GM12878 (cell line): Measurements from ENCODE around the gene RSAD2. TPM values are rescaled to one million over a fixed set of nuclear protein-coding genes. Genes with fewer than 3 reads are reported as not detected.
A peak's percentile ranks its signal among the peaks of the same experiment; 100 is the strongest.

Source experiments
- ATAC-seq: fragments of 200-7000 bp; cut with Tn5 transposase; 3 replicates; pipeline ENCODE4 v1.9.1; 2020; ENCODE audit warnings: mild to moderate bottlenecking, moderate library complexity
- BruUV-seq: library from RNA; stranded (reverse); fragments of 400-500 nt; replicated peaks from 2 replicates; lab custom pipeline; 2021; lab: Mats Ljungman, UMichigan
- CTCF ChIA-PET: fragments of 300-600 bp; sonication (Branson Sonifier 250); formaldehyde crosslinking; extraction: SDS; loops from one replicate; lab custom pipeline; 2021; ENCODE audit warnings: inconsistent platforms; lab: Yijun Ruan, JAX
- POLR2A ChIA-PET: fragments of 350-600 bp; formaldehyde crosslinking; extraction: SDS; loops from one replicate; lab custom pipeline; 2021; ENCODE audit warnings: inconsistent platforms; lab: Charles Lee
- RAD21 ChIA-PET: fragments of 300-600 bp; sonication (Branson Sonifier 250); formaldehyde crosslinking; loops from one replicate; lab custom pipeline; 2023; ENCODE audit warnings: antibody characterized with exemption; ENCODE audit not compliant: unreplicated experiment; lab: Charles Lee
- SMC1A ChIA-PET: fragments of 300-600 bp; sonication (Branson Sonifier 250); formaldehyde crosslinking; loops from one replicate; lab custom pipeline; 2023; ENCODE audit not compliant: unreplicated experiment, uncharacterized antibody; lab: Charles Lee
- DNase-seq: peaks from one replicate; pipeline ENCODE4 v3.0.0-alpha.2; 2011; ENCODE audit warnings: low read depth, low spot score
- FAIRE-seq: peaks from 3 replicates; lab custom pipeline; 2011; peaks lifted over from hg19 to GRCh38; lab: Jason Lieb, UNC
- H2AFZ ChIP-seq: 2 replicates; pipeline ENCODE4 v1.6.0; 2011; ENCODE audit warnings: low read depth, low read length, control low read depth; ENCODE audit not compliant: control insufficient read depth
- H3K27ac ChIP-seq: 2 replicates; pipeline ENCODE4 v1.5.1; 2011; ENCODE audit warnings: control low read depth; ENCODE audit not compliant: control insufficient read depth, insufficient read depth
- H3K27me3 ChIP-seq, 2 experiments: replicated peaks in 1 of 2; 2 replicates each; pipeline versions ENCODE4 v1.6.0 to v1.6.1; 2011; ENCODE audit warnings: low read length in 1 of 2; ENCODE audit not compliant: control insufficient read depth in 2 of 2, insufficient read depth in 2 of 2
- H3K36me3 ChIP-seq, 2 experiments: 2 replicates each; pipeline ENCODE4 v1.5.1; 2011; ENCODE audit warnings: low read length in 1 of 2; ENCODE audit not compliant: control insufficient read depth in 2 of 2, insufficient read depth in 2 of 2
- H3K4me1 ChIP-seq: 2 replicates; pipeline ENCODE4 v1.6.1; 2011; ENCODE audit warnings: mild to moderate bottlenecking, low read length, moderate library complexity, mixed read lengths; ENCODE audit not compliant: control insufficient read depth, insufficient read depth
- H3K4me2 ChIP-seq: 2 replicates; pipeline ENCODE4 v1.6.0; 2011; ENCODE audit warnings: control low read depth; ENCODE audit not compliant: control insufficient read depth, insufficient read depth
- H3K4me3 ChIP-seq: fragments of 200-600 bp; sonication (generic); 2 replicates; pipeline ENCODE4 v1.5.1; 2016
- H3K79me2 ChIP-seq: 2 replicates; pipeline ENCODE4 v1.6.0; 2011; ENCODE audit warnings: low read length; ENCODE audit not compliant: control insufficient read depth, insufficient read depth
- H3K9ac ChIP-seq: 2 replicates; pipeline ENCODE4 v1.8.0; 2011; ENCODE audit warnings: low read length, control low read depth, mixed read lengths; ENCODE audit not compliant: control insufficient read depth, insufficient read depth
- H3K9me3 ChIP-seq: replicated peaks from 3 replicates; pipeline ENCODE4 v1.5.1; 2011; ENCODE audit warnings: mild to moderate bottlenecking, low read length; ENCODE audit not compliant: control insufficient read depth, insufficient read depth
- H4K20me1 ChIP-seq: 2 replicates; pipeline ENCODE4 v1.6.0; 2011; ENCODE audit not compliant: control insufficient read depth, insufficient read depth
- CHD4 ChIP-seq: fragments of 200-600 bp; sonication (generic); IDR thresholded peaks from 2 replicates; pipeline ENCODE4 v1.6.1; 2016; ENCODE audit warnings: mild to moderate bottlenecking
- FOXM1 ChIP-seq: IDR thresholded peaks from 2 replicates; pipeline ENCODE4 v1.6.1; 2012; ENCODE audit warnings: low read depth, mild to moderate bottlenecking, inconsistent platforms, low read length, moderate library complexity
- IKZF2 ChIP-seq, 2 experiments: fragments of 450-650 bp; IDR thresholded peaks; 2 replicates each; pipeline ENCODE4 v1.6.1; 2017; ENCODE audit warnings: mild to moderate bottlenecking in 2 of 2, moderate library complexity in 2 of 2
- NR2C1 ChIP-seq: fragments of 450-650 bp; IDR thresholded peaks from 2 replicates; pipeline ENCODE4 v1.6.1; 2017; ENCODE audit warnings: antibody characterized with exemption, mild to moderate bottlenecking, moderate library complexity
- WGBS: methylation state at CpG from one replicate; pipeline ENCODE4 v1.1.6; 2016; ENCODE audit warnings: low lambda C conversion rate; ENCODE audit not compliant: insufficient replicate concordance, insufficient coverage; ENCODE audit errors: missing lambda C conversion rate; 5-methylcytosine and 5-hydroxymethylcytosine counted together
- in situ Hi-C: fragments of 300-500 bp; cut with MboI; formaldehyde crosslinking; loops from 9 replicates; pipeline ENCODE4 v1.14.3; 2018; ENCODE audit warnings: mixed read lengths
- intact Hi-C: fragments of 100-400 bp; cut with micrococcal nuclease; formaldehyde crosslinking; loops from one replicate; pipeline ENCODE4 v1.14.2; 2022; ENCODE audit not compliant: unreplicated experiment
- polyA plus RNA-seq, 11 experiments: library from polyadenylated mRNA; depleted of rRNA in 4 of 11; unstranded in 6 of 11; stranded (reverse) in 5 of 11; fragments of >200 nt; fragmentation: Nextera tagmentation in 4 of 11; fragmentation: Illumina TruSeq in 1 of 11; extraction: Ambion mirVana in 4 of 11; extraction: Trizol in 1 of 11; gene quantifications; 1 replicate in 1 of 11; 2 replicates in 10 of 11; pipeline versions ENCODE4 v1.2.1 to v1.2.3, GENCODE V29; 2011 to 2016; ENCODE audit warnings: inconsistent platforms in 2 of 11, missing spikeins in 2 of 11, low read depth in 1 of 11
- total RNA-seq, 4 experiments: library from RNA; depleted of rRNA in 3 of 4; stranded (reverse); fragments of >200 nt in 3 of 4; fragmentation: Illumina TruSeq in 1 of 4; extraction: Trizol in 1 of 4; gene quantifications; 2 replicates each; pipeline versions ENCODE4 v1.2.1 to v1.2.3, GENCODE V29; 2013 to 2021
- TF ChIP-seq, protein P1 (sequence below): IDR thresholded peaks from 2 replicates; pipeline ENCODE4 v1.6.1; 2012; ENCODE audit warnings: low read depth, low read length, improper control_type of control experiment
- TF ChIP-seq, protein P2 (sequence below): IDR thresholded peaks from 2 replicates; pipeline ENCODE4 v1.6.1; 2012; ENCODE audit warnings: mild to moderate bottlenecking, low read depth, low read length
- TF ChIP-seq, protein P3 (sequence below): IDR thresholded peaks from 2 replicates; pipeline ENCODE4 v1.6.1; 2012; ENCODE audit warnings: low read length, inconsistent platforms
- TF ChIP-seq, protein P4 (sequence below): fragments of 450-650 bp; formaldehyde crosslinking; IDR thresholded peaks from 2 replicates; pipeline ENCODE4 v1.4.0; 2022; ENCODE audit warnings: mild to moderate bottlenecking, moderate library complexity
- TF ChIP-seq, protein P5 (sequence below): IDR thresholded peaks from 2 replicates; pipeline ENCODE4 v1.6.1; 2011; ENCODE audit warnings: borderline replicate concordance, low read depth, mild to moderate bottlenecking, moderate library complexity, low read length; ENCODE audit not compliant: insufficient read depth, poor library complexity, severe bottlenecking

The RSAD2 gene
- total and polyA plus RNA-seq, 10 of the 15 experiments (the other 5 are each of a cell fraction or from before 2014, with no cell fraction given): 0.24 to 0.90 (median 0.69) TPM

DNA sequence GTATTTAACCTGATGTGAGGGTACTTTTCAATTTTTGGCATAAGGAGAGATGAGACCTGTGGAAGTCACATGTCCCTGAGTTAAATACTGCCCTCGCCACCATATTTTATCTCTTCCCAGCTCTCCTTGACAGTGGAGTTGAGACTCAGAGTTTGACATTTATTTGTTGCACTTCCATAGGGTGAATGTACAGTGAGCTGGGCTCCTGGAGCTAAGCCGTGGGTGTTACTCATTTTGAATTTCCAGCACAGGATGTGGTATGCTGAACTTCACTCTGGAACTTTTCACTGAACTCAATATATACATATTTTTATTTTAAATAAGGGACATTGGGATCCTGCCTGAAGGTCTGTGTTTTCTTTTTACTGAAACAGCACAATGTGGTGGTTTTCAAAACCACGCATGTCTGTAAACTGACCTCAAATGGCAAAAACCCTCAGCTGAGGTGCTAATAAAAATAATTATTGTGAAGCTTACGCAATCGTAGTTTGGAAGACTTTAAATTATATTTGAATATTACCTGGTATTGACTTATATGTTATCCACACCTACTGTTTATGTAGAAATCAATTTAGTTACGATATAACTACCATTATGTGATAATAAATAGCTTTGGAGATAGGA, 51.7 kb downstream of the RSAD2 start (continued):
- TF ChIP-seq FOXM1: no peak
- TF ChIP-seq, all 136 proteins: peak for 0

DNA sequence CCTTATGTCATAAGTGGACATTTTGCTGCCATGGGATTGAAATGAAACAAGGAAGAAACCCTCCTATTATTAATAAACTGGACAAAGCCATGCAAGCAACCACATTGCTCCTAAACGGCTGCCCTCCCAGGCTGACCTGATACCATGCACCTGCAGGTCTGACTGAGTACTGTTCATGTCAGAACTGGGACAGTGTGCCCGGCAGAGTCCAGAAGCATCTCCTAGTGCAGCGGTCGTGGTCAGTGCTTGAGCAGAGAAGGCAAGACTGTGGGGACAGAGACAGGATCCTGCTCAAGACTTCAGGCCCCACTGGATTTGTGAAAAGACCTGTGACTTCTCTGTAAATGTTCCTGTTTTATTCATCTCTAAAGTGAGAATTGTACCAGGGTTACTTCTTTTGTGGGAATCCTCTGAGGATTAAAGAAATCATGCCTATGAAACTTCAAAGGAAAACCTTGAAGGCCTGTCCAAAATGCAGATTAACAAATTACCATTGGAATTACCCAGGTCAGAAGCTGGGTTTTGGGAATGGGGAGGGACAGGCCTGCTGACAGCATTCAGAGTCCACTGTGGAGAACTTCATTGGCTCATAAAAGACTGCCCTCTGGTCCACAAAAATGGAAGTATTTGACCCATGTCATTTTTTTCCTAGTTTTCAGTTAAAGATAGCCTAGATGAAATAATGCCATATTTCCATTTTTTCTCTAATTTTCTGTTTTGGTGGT, 53.5 kb downstream of the RSAD2 start:
- H3K4me2 ChIP-seq: no peak overlapping the region
- ATAC-seq (0 out of 3 replicates have a peak, but pooled peaks have one; percentile 30), FAIRE-seq (no peak), DNase-seq (no peak)
- H3K36me3 ChIP-seq: no peaks in the 10 kb centered on the region
- in situ Hi-C loops: no loop called here
- ChIA-PET SMC1A (interaction anchor here (2.2 to 2.3 kb wide), 2 partner anchors 9 to 11 kb away, joined by 11 read pairs; no protein-coding TSS in a partner anchor), POLR2A (no interaction called here), RAD21 (no interaction called here), CTCF (no interaction called here)
- H3K79me2 ChIP-seq: no peaks in the 10 kb centered on the region
- no peak overlapping the region for H3K9ac ChIP-seq
- BruUV-seq: no TSS peak
- no peaks in the 10 kb centered on the region for H3K27me3 ChIP-seq
- no peaks in the 10 kb centered on the region for H4K20me1 ChIP-seq
- H3K4me3 ChIP-seq: no peak overlapping the region
- WGBS: 83% methylated on average over 4 of the region's 4 CpGs
- H3K9me3 ChIP-seq: peaks cover 4% of the 10 kb centered on the region; the same call in 1 of the 3 replicates
- no peak overlapping the region for H3K27ac ChIP-seq
- intact Hi-C loops: no loop called here
- no peak overlapping the region for H2AFZ ChIP-seq
- peaks cover 9% of the 10 kb centered on the region; the same call in 1 of the 2 replicates for H3K4me1 ChIP-seq
- TF ChIP-seq, protein P1, sequence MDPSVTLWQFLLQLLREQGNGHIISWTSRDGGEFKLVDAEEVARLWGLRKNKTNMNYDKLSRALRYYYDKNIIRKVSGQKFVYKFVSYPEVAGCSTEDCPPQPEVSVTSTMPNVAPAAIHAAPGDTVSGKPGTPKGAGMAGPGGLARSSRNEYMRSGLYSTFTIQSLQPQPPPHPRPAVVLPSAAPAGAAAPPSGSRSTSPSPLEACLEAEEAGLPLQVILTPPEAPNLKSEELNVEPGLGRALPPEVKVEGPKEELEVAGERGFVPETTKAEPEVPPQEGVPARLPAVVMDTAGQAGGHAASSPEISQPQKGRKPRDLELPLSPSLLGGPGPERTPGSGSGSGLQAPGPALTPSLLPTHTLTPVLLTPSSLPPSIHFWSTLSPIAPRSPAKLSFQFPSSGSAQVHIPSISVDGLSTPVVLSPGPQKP: no peak
- TF ChIP-seq CHD4 (no peak), NR2C1 (no peak), IKZF2 (IDR thresholded peaks at IDR 0.05) (no peak)
- TF ChIP-seq, protein P2, sequence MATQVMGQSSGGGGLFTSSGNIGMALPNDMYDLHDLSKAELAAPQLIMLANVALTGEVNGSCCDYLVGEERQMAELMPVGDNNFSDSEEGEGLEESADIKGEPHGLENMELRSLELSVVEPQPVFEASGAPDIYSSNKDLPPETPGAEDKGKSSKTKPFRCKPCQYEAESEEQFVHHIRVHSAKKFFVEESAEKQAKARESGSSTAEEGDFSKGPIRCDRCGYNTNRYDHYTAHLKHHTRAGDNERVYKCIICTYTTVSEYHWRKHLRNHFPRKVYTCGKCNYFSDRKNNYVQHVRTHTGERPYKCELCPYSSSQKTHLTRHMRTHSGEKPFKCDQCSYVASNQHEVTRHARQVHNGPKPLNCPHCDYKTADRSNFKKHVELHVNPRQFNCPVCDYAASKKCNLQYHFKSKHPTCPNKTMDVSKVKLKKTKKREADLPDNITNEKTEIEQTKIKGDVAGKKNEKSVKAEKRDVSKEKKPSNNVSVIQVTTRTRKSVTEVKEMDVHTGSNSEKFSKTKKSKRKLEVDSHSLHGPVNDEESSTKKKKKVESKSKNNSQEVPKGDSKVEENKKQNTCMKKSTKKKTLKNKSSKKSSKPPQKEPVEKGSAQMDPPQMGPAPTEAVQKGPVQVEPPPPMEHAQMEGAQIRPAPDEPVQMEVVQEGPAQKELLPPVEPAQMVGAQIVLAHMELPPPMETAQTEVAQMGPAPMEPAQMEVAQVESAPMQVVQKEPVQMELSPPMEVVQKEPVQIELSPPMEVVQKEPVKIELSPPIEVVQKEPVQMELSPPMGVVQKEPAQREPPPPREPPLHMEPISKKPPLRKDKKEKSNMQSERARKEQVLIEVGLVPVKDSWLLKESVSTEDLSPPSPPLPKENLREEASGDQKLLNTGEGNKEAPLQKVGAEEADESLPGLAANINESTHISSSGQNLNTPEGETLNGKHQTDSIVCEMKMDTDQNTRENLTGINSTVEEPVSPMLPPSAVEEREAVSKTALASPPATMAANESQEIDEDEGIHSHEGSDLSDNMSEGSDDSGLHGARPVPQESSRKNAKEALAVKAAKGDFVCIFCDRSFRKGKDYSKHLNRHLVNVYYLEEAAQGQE: no peak
- TF ChIP-seq, protein P3, sequence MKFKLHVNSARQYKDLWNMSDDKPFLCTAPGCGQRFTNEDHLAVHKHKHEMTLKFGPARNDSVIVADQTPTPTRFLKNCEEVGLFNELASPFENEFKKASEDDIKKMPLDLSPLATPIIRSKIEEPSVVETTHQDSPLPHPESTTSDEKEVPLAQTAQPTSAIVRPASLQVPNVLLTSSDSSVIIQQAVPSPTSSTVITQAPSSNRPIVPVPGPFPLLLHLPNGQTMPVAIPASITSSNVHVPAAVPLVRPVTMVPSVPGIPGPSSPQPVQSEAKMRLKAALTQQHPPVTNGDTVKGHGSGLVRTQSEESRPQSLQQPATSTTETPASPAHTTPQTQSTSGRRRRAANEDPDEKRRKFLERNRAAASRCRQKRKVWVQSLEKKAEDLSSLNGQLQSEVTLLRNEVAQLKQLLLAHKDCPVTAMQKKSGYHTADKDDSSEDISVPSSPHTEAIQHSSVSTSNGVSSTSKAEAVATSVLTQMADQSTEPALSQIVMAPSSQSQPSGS: no peak
- TF ChIP-seq, protein P4, sequence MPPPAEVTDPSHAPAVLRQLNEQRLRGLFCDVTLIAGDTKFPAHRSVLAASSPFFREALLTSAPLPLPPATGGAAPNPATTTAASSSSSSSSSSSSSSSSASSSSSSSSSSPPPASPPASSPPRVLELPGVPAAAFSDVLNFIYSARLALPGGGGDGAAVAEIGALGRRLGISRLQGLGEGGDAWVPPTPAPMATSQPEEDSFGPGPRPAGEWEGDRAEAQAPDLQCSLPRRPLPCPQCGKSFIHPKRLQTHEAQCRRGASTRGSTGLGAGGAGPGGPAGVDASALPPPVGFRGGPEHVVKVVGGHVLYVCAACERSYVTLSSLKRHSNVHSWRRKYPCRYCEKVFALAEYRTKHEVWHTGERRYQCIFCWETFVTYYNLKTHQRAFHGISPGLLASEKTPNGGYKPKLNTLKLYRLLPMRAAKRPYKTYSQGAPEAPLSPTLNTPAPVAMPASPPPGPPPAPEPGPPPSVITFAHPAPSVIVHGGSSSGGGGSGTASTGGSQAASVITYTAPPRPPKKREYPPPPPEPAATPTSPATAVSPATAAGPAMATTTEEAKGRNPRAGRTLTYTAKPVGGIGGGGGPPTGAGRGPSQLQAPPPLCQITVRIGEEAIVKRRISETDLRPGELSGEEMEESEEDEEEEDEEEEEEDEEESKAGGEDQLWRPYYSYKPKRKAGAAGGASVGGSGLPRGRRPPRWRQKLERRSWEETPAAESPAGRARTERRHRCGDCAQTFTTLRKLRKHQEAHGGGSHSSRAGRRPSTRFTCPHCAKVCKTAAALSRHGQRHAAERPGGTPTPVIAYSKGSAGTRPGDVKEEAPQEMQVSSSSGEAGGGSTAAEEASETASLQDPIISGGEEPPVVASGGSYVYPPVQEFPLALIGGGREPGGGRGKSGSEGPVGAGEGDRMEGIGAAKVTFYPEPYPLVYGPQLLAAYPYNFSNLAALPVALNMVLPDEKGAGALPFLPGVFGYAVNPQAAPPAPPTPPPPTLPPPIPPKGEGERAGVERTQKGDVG (CRISPR knock-in tag): no peak
- TF ChIP-seq, protein P5, sequence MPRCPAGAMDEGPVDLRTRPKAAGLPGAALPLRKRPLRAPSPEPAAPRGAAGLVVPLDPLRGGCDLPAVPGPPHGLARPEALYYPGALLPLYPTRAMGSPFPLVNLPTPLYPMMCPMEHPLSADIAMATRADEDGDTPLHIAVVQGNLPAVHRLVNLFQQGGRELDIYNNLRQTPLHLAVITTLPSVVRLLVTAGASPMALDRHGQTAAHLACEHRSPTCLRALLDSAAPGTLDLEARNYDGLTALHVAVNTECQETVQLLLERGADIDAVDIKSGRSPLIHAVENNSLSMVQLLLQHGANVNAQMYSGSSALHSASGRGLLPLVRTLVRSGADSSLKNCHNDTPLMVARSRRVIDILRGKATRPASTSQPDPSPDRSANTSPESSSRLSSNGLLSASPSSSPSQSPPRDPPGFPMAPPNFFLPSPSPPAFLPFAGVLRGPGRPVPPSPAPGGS: no peak
